ENCODE data around the gene GAPT.

GAPT gene

DNA sequence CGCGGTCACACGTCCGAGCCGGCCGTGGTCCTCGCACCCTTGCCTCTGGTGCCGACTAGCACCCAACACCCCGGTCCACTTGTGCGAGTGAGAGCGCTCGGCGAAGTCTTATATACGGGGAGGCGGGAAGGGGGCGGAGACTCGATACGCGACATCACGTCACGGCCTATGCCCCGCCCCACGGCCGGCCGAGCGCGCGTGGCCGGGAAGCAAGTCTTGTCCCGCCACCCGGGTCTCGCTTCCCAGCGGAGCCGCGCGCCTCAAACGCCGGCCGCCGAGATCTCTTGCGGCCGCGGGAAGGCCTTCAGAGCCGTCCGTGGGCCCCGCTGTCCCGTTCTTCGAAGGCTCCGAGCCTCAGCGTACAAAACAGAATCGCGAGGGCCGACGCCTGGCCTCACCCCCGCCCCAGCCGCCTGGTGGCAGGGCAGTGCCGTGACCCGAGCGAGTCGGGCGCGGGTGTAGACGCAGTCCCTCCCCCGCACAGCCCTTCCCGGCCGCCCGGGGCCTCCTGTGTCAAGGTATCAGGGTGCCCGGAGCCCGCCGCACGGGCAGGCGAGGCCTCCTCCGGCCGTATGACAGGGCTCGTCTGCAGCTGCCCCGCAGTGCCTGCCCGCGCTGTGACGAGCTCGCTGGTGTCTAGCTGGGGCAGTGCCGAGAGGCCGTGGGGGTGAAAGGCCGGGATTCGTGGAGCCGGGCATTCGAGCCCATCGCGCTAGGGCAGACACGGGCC is 31.1 kb upstream of the GAPT start, which contains the start of gene PLK2:
Gene PLK2 (minus strand): TSS at position 85 of the 730 bp plus-strand sequence. CDS start 127 bp downstream, outside the sequence.
- peak; percentile 87 for DNase-seq (ENCODE audit: low read depth)
- H3K4me3 ChIP-seq (ENCODE audit: low read depth, low read length) = peak within 1 kb of the TSS; percentile 59
- TF ChIP-seq, protein P1, sequence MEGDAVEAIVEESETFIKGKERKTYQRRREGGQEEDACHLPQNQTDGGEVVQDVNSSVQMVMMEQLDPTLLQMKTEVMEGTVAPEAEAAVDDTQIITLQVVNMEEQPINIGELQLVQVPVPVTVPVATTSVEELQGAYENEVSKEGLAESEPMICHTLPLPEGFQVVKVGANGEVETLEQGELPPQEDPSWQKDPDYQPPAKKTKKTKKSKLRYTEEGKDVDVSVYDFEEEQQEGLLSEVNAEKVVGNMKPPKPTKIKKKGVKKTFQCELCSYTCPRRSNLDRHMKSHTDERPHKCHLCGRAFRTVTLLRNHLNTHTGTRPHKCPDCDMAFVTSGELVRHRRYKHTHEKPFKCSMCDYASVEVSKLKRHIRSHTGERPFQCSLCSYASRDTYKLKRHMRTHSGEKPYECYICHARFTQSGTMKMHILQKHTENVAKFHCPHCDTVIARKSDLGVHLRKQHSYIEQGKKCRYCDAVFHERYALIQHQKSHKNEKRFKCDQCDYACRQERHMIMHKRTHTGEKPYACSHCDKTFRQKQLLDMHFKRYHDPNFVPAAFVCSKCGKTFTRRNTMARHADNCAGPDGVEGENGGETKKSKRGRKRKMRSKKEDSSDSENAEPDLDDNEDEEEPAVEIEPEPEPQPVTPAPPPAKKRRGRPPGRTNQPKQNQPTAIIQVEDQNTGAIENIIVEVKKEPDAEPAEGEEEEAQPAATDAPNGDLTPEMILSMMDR (IDR thresholded peaks at IDR 0.05; ENCODE audit: insufficient read depth, low read depth, low read length, missing control alignments) = peak; percentile 49

DNA sequence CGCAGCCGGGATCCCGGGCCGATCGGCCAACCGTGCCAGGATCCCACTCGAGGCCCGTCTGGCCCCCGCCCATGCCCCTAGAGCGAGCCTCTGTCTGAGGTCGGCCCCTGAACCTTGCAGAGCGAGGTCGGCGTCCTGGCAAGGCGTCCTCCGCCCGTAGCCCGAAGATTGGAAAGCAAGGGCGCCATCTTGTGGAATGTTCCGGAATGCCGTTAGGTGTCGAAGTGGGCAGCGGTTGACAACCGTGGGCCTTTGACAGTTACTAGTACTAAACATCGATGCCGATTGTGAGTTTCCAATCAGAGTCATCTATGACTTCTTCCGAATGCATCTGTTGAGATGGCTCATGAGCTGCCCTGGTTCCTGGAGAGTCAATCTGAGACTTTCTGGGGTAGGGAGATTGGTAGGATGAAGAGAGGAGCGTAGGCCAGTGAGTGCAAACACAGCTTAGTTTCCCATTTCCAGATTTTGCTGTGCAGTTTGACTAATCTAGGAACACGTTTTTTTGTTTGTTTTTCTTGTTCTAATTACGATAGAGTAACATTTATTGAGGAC is 30.4 kb upstream of the GAPT start:
- H3K4me3 ChIP-seq (ENCODE audit: low read depth, low read length) = peak overlapping the region; percentile 59
- TF ChIP-seq, protein P1 (IDR thresholded peaks at IDR 0.05; ENCODE audit: insufficient read depth, low read depth, low read length, missing control alignments) = peak; percentile 87
- DNase-seq (ENCODE audit: low read depth) = peak; percentile 89

DNA sequence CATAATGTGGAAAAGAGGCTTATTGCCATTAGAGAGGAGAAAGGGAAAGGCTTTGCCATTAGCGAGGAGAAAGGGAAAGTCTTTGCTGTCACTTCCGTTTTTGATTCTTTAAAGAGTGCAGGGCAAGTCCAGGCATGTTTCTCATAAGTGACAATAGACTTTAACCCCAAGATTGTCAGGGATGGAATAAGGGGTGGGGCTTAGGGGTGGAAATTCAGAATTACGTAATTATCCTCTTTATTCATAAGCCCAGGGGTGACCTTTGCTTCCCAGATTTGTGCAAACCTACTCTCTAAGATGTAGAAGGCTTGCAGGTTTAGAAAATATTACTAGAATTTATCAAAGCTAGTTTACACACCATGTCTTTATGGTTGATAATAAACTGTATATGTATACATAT is 29.1 kb upstream of the GAPT start:
- TF ChIP-seq, protein P1 (IDR thresholded peaks at IDR 0.05; ENCODE audit: insufficient read depth, low read depth, low read length, missing control alignments) = no peak
- no peak overlapping the region for H3K4me3 ChIP-seq (ENCODE audit: low read depth, low read length)
- DNase-seq (ENCODE audit: low read depth) = peak; percentile 34

DNA sequence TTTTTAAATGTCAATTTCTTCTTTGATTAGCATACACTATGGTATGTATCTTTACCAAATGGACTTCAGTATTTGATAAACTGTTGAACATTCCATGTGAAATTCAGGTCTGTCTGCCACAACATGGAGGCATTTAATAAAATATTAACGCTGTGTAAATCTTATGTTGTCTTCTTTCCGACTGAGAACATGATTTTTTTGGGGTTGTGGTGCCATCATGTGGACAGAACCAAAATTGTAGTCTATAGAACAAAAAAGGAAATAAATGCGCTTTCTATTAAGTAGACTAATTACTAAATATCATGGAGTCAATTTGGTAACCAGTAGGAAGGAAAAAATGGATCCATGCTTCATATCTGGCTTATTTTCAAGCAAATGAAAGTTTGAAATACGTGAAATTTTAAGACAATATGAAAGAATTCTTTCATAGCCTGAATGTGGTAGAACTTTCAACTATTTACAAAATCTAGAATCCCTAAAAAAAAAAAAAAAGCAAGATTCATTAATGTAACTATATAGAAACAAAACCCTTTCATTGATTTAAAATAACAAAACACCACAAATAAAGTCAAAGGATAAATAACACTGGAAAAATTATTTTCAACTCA is 28.5 kb upstream of the GAPT start:
- DNase-seq (ENCODE audit: low read depth) = peak; percentile 68
- H3K4me3 ChIP-seq (ENCODE audit: low read depth, low read length) = no peak overlapping the region
- TF ChIP-seq, protein P1 (IDR thresholded peaks at IDR 0.05; ENCODE audit: insufficient read depth, low read depth, low read length, missing control alignments) = peak; percentile 39

DNA sequence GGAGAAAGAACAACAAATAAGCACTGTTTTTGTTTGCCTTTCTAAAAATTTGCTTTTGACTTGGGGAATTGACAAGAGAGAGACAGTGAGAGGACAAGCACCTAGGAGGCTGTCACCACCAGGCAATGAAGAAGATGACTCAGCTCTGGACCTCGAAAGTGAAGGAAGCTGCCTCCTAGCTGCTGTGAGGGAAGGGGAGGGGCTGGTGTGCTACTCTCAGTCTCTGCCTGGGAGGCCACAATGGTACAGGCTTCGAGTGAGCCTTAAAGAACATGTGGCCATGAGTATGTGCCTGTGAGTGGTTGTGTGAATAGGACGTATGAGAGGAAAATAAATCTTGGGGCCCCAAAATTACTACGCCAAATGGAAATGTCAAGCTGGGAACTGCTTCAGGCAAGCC is 24.3 kb upstream of the GAPT start:
- DNase-seq (ENCODE audit: low read depth) = peak; percentile 60
- H3K4me3 ChIP-seq (ENCODE audit: low read depth, low read length) = no peak overlapping the region
- TF ChIP-seq, protein P1 (IDR thresholded peaks at IDR 0.05; ENCODE audit: insufficient read depth, low read depth, low read length, missing control alignments) = no peak

DNA sequence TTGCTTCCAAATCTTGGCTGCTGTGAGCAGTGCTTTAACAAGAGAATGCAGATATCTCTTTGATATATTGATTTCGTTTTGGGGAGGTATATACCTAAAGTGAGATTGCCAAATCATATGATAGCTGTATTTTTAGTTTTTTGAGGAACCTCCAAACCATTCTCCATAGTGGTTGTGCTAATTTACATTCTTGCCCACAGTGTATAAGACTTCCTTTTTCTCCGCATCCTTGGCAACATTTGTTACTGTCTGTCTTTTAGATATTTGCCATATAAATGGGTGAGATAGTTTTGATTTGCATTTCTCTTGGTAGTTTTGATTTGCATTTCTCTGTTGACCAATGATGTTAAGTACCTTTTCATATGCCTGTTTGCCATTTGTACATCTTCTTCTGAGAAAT is 21.3 kb upstream of the GAPT start:
- TF ChIP-seq, protein P1 (IDR thresholded peaks at IDR 0.05; ENCODE audit: insufficient read depth, low read depth, low read length, missing control alignments) = no peak
- no peak for DNase-seq (ENCODE audit: low read depth)
- H3K4me3 ChIP-seq (ENCODE audit: low read depth, low read length) = no peak overlapping the region
